Mucosa of descending colon (tissue), 3 donors: Measurements from ENCODE around the gene NXNL2. TPM values are rescaled to one million over a fixed set of nuclear protein-coding genes. Genes with fewer than 3 reads are reported as not detected.

Experiments
- ATAC-seq: fragments of 200-7000 bp; cut with Tn5 transposase; one replicate; pipeline ENCODE4 v1.9.1; 2020; ENCODE audit warnings: mild to moderate bottlenecking, moderate library complexity
- DNase-seq, 3 donors: peaks; one replicate each; pipeline ENCODE4 v3.0.0-alpha.2; 2020
- H3K36me3 ChIP-seq: fragments of 200-600 bp; one replicate; pipeline ENCODE4 v1.8.0; 2021; ENCODE audit warnings: low read depth, mild to moderate bottlenecking
- H3K4me1 ChIP-seq: fragments of 200-600 bp; one replicate; pipeline ENCODE4 v1.8.0; 2021; ENCODE audit warnings: low read depth, mild to moderate bottlenecking
- H3K4me3 ChIP-seq: fragments of 200-600 bp; one replicate; pipeline ENCODE4 v1.8.0; 2021; ENCODE audit warnings: mild to moderate bottlenecking
- H3K9me3 ChIP-seq: fragments of 200-600 bp; one replicate; pipeline ENCODE4 v1.8.0; 2021; ENCODE audit warnings: mild to moderate bottlenecking
- CTCF ChIP-seq: fragments of 200-600 bp; IDR thresholded peaks from one replicate; pipeline ENCODE4 v1.8.0; 2022; ENCODE audit warnings: antibody characterized with exemption, mild to moderate bottlenecking
- intact Hi-C, 2 donors: fragments of 100-400 bp; cut with DNase I in 1 of 2; cut with micrococcal nuclease in 1 of 2; formaldehyde crosslinking; loops; one replicate each; pipeline versions ENCODE4 v1.11.0 to v1.11.1; 2022; cut with DNase I, micrococcal nuclease
- total RNA-seq, 3 donors: library from RNA; stranded (reverse); fragmentation: NEBNext Ultra II Directional in 2 of 3; extraction: Animal tissue kit (Norgen Biotek cat#: 25700) in 2 of 3; gene quantifications; one replicate each; pipeline versions ENCODE4 v1.2.1 to v1.2.4, GENCODE V29; 2021 to 2023
- donor health status: DM: no; HTN: no; CAD: no; lungs with moderate emphysema.
- donor health status: DM: no; HTN: no; CAD: no.
- donor health status: DM: no; HTN: yes; CAD: no.

The NXNL2 gene
- total RNA-seq, 3 donors from 2014 or later = not detected

- no peak for DNase-seq
- no peak overlapping the region for H3K4me3 ChIP-seq
- intact Hi-C loops = no loop called here
- TF ChIP-seq CTCF = no peak
- no peaks in the 10 kb centered on the region for H3K4me1 ChIP-seq
- no peaks in the 10 kb centered on the region for H3K9me3 ChIP-seq
- no peak for ATAC-seq
- H3K36me3 ChIP-seq = no peaks in the 10 kb centered on the region
These were observed 33.9 kb upstream of the NXNL2 start for GRCh38 chr9:88501086-88501485.

GRCh38 chr9:88502552-88503034 lies 32.4 kb upstream of the NXNL2 start:
- no peak for TF ChIP-seq CTCF
- intact Hi-C loops = no loop called here
- Histone ChIP-seq H3K9me3 (no peaks in the 10 kb centered on the region), H3K4me3 (no peak overlapping the region), H3K4me1 (no peaks in the 10 kb centered on the region), H3K36me3 (no peaks in the 10 kb centered on the region)
- DNase-seq (no peak), ATAC-seq (no peak)

- ATAC-seq (no peak), DNase-seq (no peak)
- H3K4me1 ChIP-seq = no peaks in the 10 kb centered on the region
- no peak overlapping the region for H3K4me3 ChIP-seq
- no peaks in the 10 kb centered on the region for H3K9me3 ChIP-seq
- intact Hi-C loops = no loop called here
- TF ChIP-seq CTCF = no peak
- no peaks in the 10 kb centered on the region for H3K36me3 ChIP-seq
These were observed 31.7 kb upstream of the NXNL2 start for GRCh38 chr9:88503081-88503844.

GRCh38 chr9:88503845-88504764 lies 30.9 kb upstream of the NXNL2 start:
- DNase-seq = no peak
- H3K36me3 ChIP-seq = no peaks in the 10 kb centered on the region
- no peak for ATAC-seq
- no peak for TF ChIP-seq CTCF
- no peak overlapping the region for H3K4me3 ChIP-seq
- H3K4me1 ChIP-seq = no peaks in the 10 kb centered on the region
- no peaks in the 10 kb centered on the region for H3K9me3 ChIP-seq
- intact Hi-C loops = no loop called here

- DNase-seq (no peak), ATAC-seq (no peak)
- no peaks in the 10 kb centered on the region for H3K4me1 ChIP-seq
- intact Hi-C loops = no loop called here
- no peak overlapping the region for H3K4me3 ChIP-seq
- no peak for TF ChIP-seq CTCF
- H3K36me3 ChIP-seq = no peaks in the 10 kb centered on the region
- no peaks in the 10 kb centered on the region for H3K9me3 ChIP-seq
These were observed 26.7 kb upstream of the NXNL2 start for GRCh38 chr9:88508326-88508725.
